GM13976 (cell line): ENCODE results near the gene ADIPOR2.

Source experiments
- DNase-seq: peaks from one replicate; pipeline ENCODE4 v3.0.0; 2012; ENCODE audit warnings: low spot score
- in situ Hi-C: fragments of 300-500 bp; cut with MboI; formaldehyde crosslinking; loops from one replicate; pipeline ENCODE4 v1.12.0; 2022; ENCODE audit warnings: low sequenced_read_pairs, mixed read lengths, inconsistent platforms; ENCODE audit not compliant: unreplicated experiment
- TF ChIP-seq, protein P1 (sequence below): IDR thresholded peaks from 2 replicates; pipeline ENCODE4 v1.5.1; 2012; ENCODE audit warnings: borderline replicate concordance, mild to moderate bottlenecking; ENCODE audit not compliant: insufficient read depth; ENCODE audit errors: extremely low read depth, missing control alignments, control extremely low read depth

The ADIPOR2 gene

DNA sequence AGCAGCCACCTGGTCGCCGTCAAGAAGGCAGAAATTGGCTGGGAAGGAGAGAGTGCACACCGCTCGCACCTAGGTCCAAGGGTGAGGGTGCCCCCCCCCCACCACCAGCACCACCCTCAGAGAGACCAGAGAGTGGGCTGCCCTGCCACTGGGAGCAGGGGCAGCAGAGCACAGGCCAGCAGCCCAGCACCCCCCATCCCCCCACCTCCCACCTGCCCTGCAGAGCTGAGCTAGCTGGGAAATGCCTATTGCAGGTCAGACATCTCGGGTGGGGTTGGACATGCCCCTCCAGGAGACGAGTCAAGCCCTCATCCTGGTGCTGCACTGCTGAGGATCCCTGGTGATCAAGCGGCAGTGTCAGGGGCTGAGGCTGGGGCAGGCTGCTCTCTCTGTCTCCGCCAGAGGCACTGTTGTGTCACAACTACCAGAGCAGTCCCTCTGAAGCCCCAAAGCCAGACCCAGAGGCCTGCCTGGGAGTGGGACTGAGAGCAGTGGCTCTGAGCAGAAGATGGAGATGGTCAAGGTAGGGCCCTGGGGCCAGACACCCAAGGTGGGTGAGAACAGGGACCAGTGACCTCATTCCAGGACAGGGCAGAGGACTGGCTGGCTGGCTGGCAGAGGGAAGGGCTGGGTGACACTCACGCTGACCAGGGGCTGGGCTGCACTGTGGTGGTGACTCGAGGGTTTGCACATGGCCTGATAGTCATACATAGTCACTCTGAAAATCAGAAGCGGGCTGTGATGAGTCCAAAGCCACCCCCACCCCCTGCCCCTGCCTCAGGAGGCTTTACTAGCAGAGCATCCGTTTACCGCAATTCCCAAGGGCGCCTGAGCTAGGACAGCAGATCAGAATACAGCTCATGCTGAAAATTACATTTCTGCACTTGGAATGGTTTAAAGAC, 109.8 kb downstream of the ADIPOR2 start:
- TF ChIP-seq, protein P1, sequence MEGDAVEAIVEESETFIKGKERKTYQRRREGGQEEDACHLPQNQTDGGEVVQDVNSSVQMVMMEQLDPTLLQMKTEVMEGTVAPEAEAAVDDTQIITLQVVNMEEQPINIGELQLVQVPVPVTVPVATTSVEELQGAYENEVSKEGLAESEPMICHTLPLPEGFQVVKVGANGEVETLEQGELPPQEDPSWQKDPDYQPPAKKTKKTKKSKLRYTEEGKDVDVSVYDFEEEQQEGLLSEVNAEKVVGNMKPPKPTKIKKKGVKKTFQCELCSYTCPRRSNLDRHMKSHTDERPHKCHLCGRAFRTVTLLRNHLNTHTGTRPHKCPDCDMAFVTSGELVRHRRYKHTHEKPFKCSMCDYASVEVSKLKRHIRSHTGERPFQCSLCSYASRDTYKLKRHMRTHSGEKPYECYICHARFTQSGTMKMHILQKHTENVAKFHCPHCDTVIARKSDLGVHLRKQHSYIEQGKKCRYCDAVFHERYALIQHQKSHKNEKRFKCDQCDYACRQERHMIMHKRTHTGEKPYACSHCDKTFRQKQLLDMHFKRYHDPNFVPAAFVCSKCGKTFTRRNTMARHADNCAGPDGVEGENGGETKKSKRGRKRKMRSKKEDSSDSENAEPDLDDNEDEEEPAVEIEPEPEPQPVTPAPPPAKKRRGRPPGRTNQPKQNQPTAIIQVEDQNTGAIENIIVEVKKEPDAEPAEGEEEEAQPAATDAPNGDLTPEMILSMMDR: peak; percentile 52
- peak; percentile 74 for DNase-seq
- in situ Hi-C loops: loop anchor here (5.0 to 25.0 kb wide), 2 partner anchors 137 to 237 kb away; no protein-coding TSS in a partner anchor

DNA sequence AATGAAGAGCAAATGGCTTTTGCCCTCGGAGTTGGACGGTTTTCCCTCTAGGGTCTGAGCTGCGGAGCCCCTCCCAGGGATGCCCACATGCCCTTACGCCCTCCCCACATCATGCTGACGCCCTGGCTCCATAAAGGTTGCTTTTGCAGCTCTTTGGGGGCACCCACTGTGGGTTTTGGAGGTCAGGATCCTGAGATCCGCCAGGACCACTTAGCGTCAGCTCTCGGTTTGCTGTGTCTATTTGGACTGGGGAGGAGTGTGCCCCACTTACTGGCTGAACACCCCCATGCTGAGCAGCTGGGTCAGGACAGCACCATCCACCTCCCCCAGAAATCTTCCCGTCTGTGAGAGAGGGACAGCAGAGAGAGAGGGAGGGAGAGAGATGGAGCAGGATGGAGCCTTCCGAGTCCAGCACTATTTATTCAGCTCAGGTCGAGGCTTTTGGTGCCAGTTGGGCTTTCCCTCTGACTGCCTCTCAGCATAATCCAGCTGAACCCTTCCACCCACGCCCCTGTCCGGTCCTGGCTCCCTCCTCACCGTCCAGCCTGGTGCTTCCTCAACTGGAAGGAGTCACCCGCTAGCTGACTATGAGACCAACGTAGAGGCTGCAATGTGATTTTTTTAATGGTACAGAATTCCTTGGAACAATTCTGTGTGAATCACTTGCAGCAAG, 110.6 kb downstream of the ADIPOR2 start:
- in situ Hi-C loops: loop anchor here (5.0 to 25.0 kb wide), 2 partner anchors 136 to 236 kb away; no protein-coding TSS in a partner anchor
- TF ChIP-seq, protein P1: no peak
- peak; percentile 4 for DNase-seq

DNA sequence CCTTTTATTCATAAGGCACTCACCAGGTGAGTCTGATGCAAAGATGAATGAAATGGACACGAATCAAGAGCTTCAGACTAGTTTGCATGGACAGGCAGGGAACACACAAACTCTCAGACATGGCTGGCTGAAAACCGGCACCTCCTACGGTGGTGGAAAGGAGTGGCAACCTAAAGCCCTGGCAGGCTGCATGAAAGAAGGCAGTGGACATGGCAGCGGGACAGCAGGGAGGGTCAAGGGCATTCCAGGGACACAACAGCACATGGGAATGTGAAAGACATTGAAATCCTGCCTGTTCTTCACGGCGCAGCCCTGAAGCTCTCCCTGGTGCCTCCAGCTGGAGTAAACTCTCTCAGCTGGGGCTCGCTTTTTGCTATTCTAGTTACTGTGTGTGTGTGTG, 112.9 kb downstream of the ADIPOR2 start:
- TF ChIP-seq, protein P1: no peak
- in situ Hi-C loops: loop anchor here (5.0 to 25.0 kb wide), 2 partner anchors 134 to 234 kb away; no protein-coding TSS in a partner anchor
- DNase-seq: peak; percentile 4

DNA sequence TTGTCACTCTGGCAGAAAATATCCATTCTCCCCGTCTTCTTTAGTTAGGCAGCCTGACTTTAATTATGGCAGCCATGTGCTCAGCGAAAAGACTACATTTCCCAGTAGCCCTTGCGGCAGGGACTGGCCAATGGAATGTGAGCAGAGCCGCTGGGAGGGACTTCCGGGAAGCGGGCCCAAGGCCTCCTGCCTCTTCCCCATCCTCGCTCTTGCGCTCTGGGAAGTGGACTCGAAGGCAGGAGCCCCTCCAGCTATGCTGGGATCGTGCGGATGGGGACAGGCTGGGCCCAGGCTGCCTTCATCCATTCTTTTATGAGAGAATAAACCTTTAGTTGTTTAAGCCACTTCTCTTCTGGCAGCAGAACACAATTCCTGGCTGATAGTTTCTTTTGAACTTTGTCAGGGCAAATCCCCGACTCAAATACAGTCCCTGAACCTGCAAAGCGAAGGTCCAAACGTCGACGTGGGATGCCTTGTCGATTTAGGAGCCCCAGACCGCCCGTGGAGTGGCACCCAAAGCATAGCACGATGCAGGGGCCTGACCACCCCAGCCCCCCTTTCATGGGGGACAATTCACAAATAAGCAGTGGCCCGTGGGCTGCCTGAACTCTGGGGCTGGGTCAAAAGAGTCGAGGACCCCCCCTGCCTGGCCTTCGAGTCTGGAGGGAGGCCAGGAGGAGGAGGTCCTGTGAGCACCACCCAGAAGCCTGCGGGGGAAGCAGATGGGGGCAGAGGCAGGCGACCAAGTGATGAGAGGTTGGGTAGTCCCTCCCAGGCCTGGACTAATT, 113.9 kb downstream of the ADIPOR2 start:
- TF ChIP-seq, protein P1: no peak
- peak; percentile 94 for DNase-seq
- in situ Hi-C loops: loop anchor here (5.0 to 25.0 kb wide), 2 partner anchors 133 to 233 kb away; no protein-coding TSS in a partner anchor

DNA sequence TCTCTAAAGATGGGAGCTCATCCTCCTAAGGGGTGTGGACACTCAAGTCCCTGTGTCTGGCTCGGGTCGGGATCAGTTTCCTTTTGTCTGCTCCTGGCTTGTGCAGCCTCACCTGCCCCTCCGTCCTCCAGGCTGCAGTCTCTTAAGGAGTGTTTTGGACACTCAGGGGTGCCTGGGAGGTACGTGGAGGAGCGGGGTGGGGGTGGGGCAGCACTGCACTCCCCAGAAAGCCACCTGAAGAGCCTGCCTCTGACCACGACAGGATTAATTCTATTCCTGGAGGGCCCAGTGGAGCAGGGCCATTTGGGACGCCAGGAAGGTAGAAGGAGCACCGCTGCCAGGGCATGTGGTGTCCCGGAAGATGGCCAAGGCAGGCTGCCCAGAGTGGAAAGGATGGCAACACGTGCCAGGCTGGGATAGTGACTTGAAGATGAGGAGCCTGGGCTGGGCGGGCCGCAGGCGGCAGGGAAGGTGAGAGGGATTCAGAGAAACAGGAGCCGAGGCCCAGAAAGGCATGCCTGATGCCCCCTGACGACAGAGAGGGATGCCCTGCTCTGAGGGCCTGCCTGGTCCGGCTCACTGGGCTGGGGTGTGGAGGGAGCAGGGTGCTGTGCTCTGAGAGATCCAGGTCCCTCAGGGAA, 114.7 kb downstream of the ADIPOR2 start:
- in situ Hi-C loops: loop anchor here (25.0 kb wide), 1 partner anchor 232 kb away; no protein-coding TSS in a partner anchor
- TF ChIP-seq, protein P1: no peak
- DNase-seq: no peak
